CD1c-positive myeloid dendritic cell (primary cell): ENCODE measurements around the gene CDH1.
"Not testable (repeated sequence)": the region's sequence is repeated elsewhere in the genome, so short reads cannot be mapped to it uniquely, and the experiment has no call there.

Experiments
- DNase-seq: peaks from one replicate; pipeline ENCODE4 v3.0.0-alpha.2; 2016; ENCODE audit errors: extremely low spot score

Gene CDH1

GRCh38 chr16:68762996-68763756, 26.1 kb downstream of the CDH1 start:
- DNase-seq, result no peak

- DNase-seq, result no peak
Observed at GRCh38 chr16:68764862-68765261, 27.8 kb downstream of the CDH1 start.

- DNase-seq, result no peak
Observed at GRCh38 chr16:68767581-68767980, 30.5 kb downstream of the CDH1 start.

- DNase-seq, result no peak
Observed at GRCh38 chr16:68768175-68768574, 31.1 kb downstream of the CDH1 start.

- no peak for DNase-seq
Observed at GRCh38 chr16:68768771-68769170, 31.7 kb downstream of the CDH1 start.

GRCh38 chr16:68770671-68771070, 33.6 kb downstream of the CDH1 start:
- no peak for DNase-seq

- no peak for DNase-seq
Observed at GRCh38 chr16:68772030-68772681, 35.1 kb downstream of the CDH1 start.

- DNase-seq, result no peak
Observed at GRCh38 chr16:68772871-68773270, 35.8 kb downstream of the CDH1 start.

GRCh38 chr16:68774982-68775634, 38.0 kb downstream of the CDH1 start:
- no peak for DNase-seq

- no peak for DNase-seq
Observed at GRCh38 chr16:68776821-68777485, 39.9 kb downstream of the CDH1 start.

GRCh38 chr16:68778551-68779231, 41.6 kb downstream of the CDH1 start:
- no peak for DNase-seq

GRCh38 chr16:68779891-68780290, 42.8 kb downstream of the CDH1 start:
- no peak for DNase-seq

GRCh38 chr16:68781784-68782183, 44.7 kb downstream of the CDH1 start:
- DNase-seq, result no peak

- peak; percentile 48 for DNase-seq
Observed at GRCh38 chr16:68782198-68783174, 45.4 kb downstream of the CDH1 start.

GRCh38 chr16:68784226-68784625, 47.1 kb downstream of the CDH1 start:
- DNase-seq, result no peak

- no peak for DNase-seq
Observed at GRCh38 chr16:68784721-68785120, 47.6 kb downstream of the CDH1 start.

- DNase-seq, result no peak
Observed at GRCh38 chr16:68785715-68786114, 48.6 kb downstream of the CDH1 start.

- no peak for DNase-seq
Observed at GRCh38 chr16:68786685-68787418, 49.8 kb downstream of the CDH1 start.

- DNase-seq, result not testable (repeated sequence)
Observed at GRCh38 chr16:68787419-68787807, 50.3 kb downstream of the CDH1 start.
